GM21528 (cell line): ENCODE results near the gene TSHZ2.
"Not testable (repeated sequence)": the region's sequence is repeated elsewhere in the genome, so short reads cannot be mapped to it uniquely, and the experiment has no call there.

ENCODE experiments used
- ATAC-seq: cut with Tn5 transposase; IDR thresholded peaks from one replicate; pipeline ENCODE4 v1.9.1; 2021; ENCODE audit warnings: mild to moderate bottlenecking, moderate library complexity; ENCODE audit not compliant: unreplicated experiment, low FRiP score

TSHZ2 gene

GRCh38 chr20:52962183-52962582 is 10.0 kb upstream of the TSHZ2 start:
- ATAC-seq, result no peak

GRCh38 chr20:52963131-52963530 is 9.0 kb upstream of the TSHZ2 start:
- ATAC-seq, result no peak

- no peak for ATAC-seq
These were observed 8.0 kb upstream of the TSHZ2 start for GRCh38 chr20:52964131-52964530.

GRCh38 chr20:52965380-52965779 is 6.8 kb upstream of the TSHZ2 start:
- no peak for ATAC-seq

GRCh38 chr20:52965819-52966218 is 6.3 kb upstream of the TSHZ2 start:
- ATAC-seq, result no peak

GRCh38 chr20:52966543-52966942 is 5.6 kb upstream of the TSHZ2 start:
- ATAC-seq, result not testable (repeated sequence)

GRCh38 chr20:52971498-52972189 is 514 bp upstream of the TSHZ2 start:
- ATAC-seq, result no peak

GRCh38 chr20:52972965-52973819 is 1.0 kb downstream of the TSHZ2 start:
- ATAC-seq, result no peak

GRCh38 chr20:52974179-52974594 is 2.0 kb downstream of the TSHZ2 start:
- ATAC-seq, result no peak

- no peak for ATAC-seq
These were observed 3.0 kb downstream of the TSHZ2 start for GRCh38 chr20:52975029-52975732.

- no peak for ATAC-seq
These were observed 3.8 kb downstream of the TSHZ2 start for GRCh38 chr20:52975803-52976531.

- ATAC-seq, result no peak
These were observed 6.7 kb downstream of the TSHZ2 start for GRCh38 chr20:52978851-52979250.

GRCh38 chr20:52981051-52981450 is 8.9 kb downstream of the TSHZ2 start:
- no peak for ATAC-seq

GRCh38 chr20:52983726-52984450 is 11.7 kb downstream of the TSHZ2 start:
- ATAC-seq, result no peak

- ATAC-seq, result no peak
These were observed 12.3 kb downstream of the TSHZ2 start for GRCh38 chr20:52984451-52984810.

- ATAC-seq, result no peak
These were observed 13.5 kb downstream of the TSHZ2 start for GRCh38 chr20:52985687-52986086.

- ATAC-seq, result no peak
These were observed 15.1 kb downstream of the TSHZ2 start for GRCh38 chr20:52987295-52987694.

GRCh38 chr20:52991830-52992229 is 19.7 kb downstream of the TSHZ2 start:
- ATAC-seq, result no peak

- no peak for ATAC-seq
These were observed 20.5 kb downstream of the TSHZ2 start for GRCh38 chr20:52992632-52993031.

- no peak for ATAC-seq
These were observed 20.9 kb downstream of the TSHZ2 start for GRCh38 chr20:52993076-52993475.
